ENCODE data around the gene ATR.
"Not testable (repeated sequence)": the region's sequence is repeated elsewhere in the genome, so short reads cannot be mapped to it uniquely, and the experiment has no call there.

The ATR gene

GRCh38 chr3:142601713-142602112 is 23.2 kb upstream of the ATR start:
- no peak overlapping the region for H3K4me3 ChIP-seq (ENCODE audit: low read depth, low read length)
- TF ChIP-seq POLR2A (IDR thresholded peaks at IDR 0.05; ENCODE audit: extremely low read depth, insufficient read length): no peak
- no peak for TF ChIP-seq MAX (IDR thresholded peaks at IDR 0.05; ENCODE audit: low read depth, low read length)
- no peak for TF ChIP-seq MYC (IDR thresholded peaks at IDR 0.05; ENCODE audit: low read depth, low read length)
- TF ChIP-seq CTCF (IDR thresholded peaks at IDR 0.05; ENCODE audit: low read depth, low read length): no peak
- no peak for DNase-seq (ENCODE audit: low read depth)

- DNase-seq (ENCODE audit: low read depth): peak; percentile 24
- TF ChIP-seq MYC (IDR thresholded peaks at IDR 0.05; ENCODE audit: low read depth, low read length): no peak
- peak overlapping the region; percentile 84 for H3K4me3 ChIP-seq (ENCODE audit: low read depth, low read length)
Measured at GRCh38 chr3:142597906-142598305, 19.4 kb upstream of the ATR start.

- TF ChIP-seq POLR2A (IDR thresholded peaks at IDR 0.05; ENCODE audit: extremely low read depth, insufficient read length) (no peak), MYC (IDR thresholded peaks at IDR 0.05; ENCODE audit: low read depth, low read length) (no peak), CTCF (IDR thresholded peaks at IDR 0.05; ENCODE audit: low read depth, low read length) (no peak)
- no peak for DNase-seq (ENCODE audit: low read depth)
- peak overlapping the region; percentile 84 for H3K4me3 ChIP-seq (ENCODE audit: low read depth, low read length)
Measured at GRCh38 chr3:142596726-142597088, 18.2 kb upstream of the ATR start.

- H3K4me3 ChIP-seq (ENCODE audit: low read depth, low read length): peak within 1 kb of the TSS; percentile 84
- peak; percentile 90 for DNase-seq (ENCODE audit: low read depth)
- peak; percentile 26; the same call in 1 of the 2 replicates for TF ChIP-seq MYC (IDR thresholded peaks at IDR 0.05; ENCODE audit: low read depth, low read length)
- TF ChIP-seq CTCF (IDR thresholded peaks at IDR 0.05; ENCODE audit: low read depth, low read length): no peak
- TF ChIP-seq MAX (IDR thresholded peaks at IDR 0.05; ENCODE audit: low read depth, low read length): peak; percentile 49; the same call in 1 of the 2 replicates
- TF ChIP-seq POLR2A (IDR thresholded peaks at IDR 0.05; ENCODE audit: extremely low read depth, insufficient read length): peak; percentile 31
Measured at GRCh38 chr3:142595951-142596725, 17.6 kb upstream of the ATR start, which contains the start of gene PLS1. PLS1 (plus strand) TSS chr3:142596393; CDS start chr3:142664238, 67,845 bp downstream.

- H3K4me3 ChIP-seq (ENCODE audit: low read depth, low read length): peak overlapping the region; percentile 84
- no peak for DNase-seq (ENCODE audit: low read depth)
- TF ChIP-seq CTCF (IDR thresholded peaks at IDR 0.05; ENCODE audit: low read depth, low read length) (no peak), MYC (IDR thresholded peaks at IDR 0.05; ENCODE audit: low read depth, low read length) (no peak), POLR2A (IDR thresholded peaks at IDR 0.05; ENCODE audit: extremely low read depth, insufficient read length) (no peak), MAX (IDR thresholded peaks at IDR 0.05; ENCODE audit: low read depth, low read length) (no peak)
Measured at GRCh38 chr3:142595581-142595950, 17.0 kb upstream of the ATR start.

- H3K4me3 ChIP-seq (ENCODE audit: low read depth, low read length): no peak overlapping the region
- TF ChIP-seq MAX (IDR thresholded peaks at IDR 0.05; ENCODE audit: low read depth, low read length): no peak
- no peak for TF ChIP-seq CTCF (IDR thresholded peaks at IDR 0.05; ENCODE audit: low read depth, low read length)
- no peak for TF ChIP-seq POLR2A (IDR thresholded peaks at IDR 0.05; ENCODE audit: extremely low read depth, insufficient read length)
- no peak for TF ChIP-seq MYC (IDR thresholded peaks at IDR 0.05; ENCODE audit: low read depth, low read length)
- no peak for DNase-seq (ENCODE audit: low read depth)
Measured at GRCh38 chr3:142595141-142595540, 16.6 kb upstream of the ATR start.

GRCh38 chr3:142592268-142592667 is 13.7 kb upstream of the ATR start:
- DNase-seq (ENCODE audit: low read depth); H3K4me3 ChIP-seq (ENCODE audit: low read depth, low read length): not testable (repeated sequence)
